GM21723 (cell line): ENCODE measurements around the gene BRAF.
"Not testable (repeated sequence)": the region's sequence is repeated elsewhere in the genome, so short reads cannot be mapped to it uniquely, and the experiment has no call there.

ENCODE experiments used
- ATAC-seq: cut with Tn5 transposase; IDR thresholded peaks from one replicate; pipeline ENCODE4 v1.9.1; 2021; ENCODE audit warnings: mild to moderate bottlenecking, moderate library complexity; ENCODE audit not compliant: unreplicated experiment

The BRAF gene

DNA sequence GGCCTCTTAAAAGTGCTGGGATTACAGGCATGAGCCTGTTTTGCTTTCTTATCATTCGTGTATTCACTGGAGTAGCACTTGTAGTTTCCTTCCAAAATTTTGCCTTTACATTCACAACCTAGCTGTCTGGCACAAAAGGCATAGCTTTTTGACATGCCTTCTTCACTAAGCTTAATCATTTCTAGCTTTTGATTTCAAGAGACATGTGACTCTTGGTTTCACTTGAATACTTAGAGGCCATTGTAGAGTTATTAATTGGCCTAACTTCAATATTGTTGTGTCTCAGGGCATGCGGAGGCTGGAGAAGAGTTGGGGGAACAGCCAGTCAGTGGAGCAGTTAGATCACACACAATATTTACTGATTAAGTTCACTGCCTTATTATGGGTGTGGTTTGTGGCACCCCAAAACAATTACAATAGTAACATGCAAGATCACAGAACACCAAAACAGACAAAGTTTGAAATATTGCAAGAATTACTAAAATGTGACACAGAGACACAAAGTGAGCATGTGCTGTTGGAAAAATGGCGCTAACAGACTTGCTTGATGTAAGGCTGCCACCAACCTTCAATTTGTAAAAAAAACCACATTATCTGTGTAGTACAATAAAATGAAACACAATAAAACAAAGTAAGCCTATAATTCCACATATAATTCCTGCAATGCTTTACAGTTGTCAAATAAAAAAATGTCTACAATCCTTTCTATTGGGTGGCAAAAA, 43.1 kb downstream of the BRAF start:
- ATAC-seq, result no peak

DNA sequence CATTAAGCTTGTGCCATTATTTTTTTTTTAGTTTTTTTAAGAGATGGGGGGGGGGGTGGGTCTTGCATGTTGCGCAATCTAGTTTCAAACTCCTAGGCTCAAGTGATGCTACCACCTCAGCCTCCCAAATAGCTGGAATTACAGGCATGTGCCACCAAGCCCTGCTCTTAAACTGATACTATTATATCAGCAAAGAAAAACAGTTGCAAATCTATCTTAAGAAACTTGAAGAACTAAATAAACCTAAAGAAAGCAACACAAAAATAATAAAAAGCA, 47.5 kb downstream of the BRAF start:
- ATAC-seq, result no peak

GRCh38 chr7:140876519-140877248, 48.0 kb downstream of the BRAF start:
- ATAC-seq, result peak; percentile 82

- ATAC-seq, result no peak
Observed at GRCh38 chr7:140873434-140873833, 51.3 kb downstream of the BRAF start.

DNA sequence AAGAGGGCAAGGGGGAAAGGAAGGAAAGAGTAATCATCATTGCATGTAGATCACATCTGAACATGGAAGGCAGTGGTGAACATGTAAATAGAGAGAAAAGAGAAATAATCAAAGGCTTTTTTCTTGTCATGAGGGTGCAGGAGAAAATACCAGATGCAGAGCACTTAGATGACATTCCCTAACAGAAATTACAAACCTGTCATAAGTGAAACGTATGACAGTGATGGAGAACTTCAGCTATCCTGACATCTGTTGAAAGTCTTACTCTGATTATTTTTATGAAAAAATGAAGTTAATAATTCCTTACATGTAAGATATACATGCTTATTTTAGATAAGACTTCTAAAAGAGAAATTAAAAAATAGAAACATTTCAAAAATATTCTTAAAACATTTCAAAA, 54.7 kb downstream of the BRAF start:
- no peak for ATAC-seq

GRCh38 chr7:140869430-140869829, 55.3 kb downstream of the BRAF start:
- ATAC-seq, result no peak

DNA sequence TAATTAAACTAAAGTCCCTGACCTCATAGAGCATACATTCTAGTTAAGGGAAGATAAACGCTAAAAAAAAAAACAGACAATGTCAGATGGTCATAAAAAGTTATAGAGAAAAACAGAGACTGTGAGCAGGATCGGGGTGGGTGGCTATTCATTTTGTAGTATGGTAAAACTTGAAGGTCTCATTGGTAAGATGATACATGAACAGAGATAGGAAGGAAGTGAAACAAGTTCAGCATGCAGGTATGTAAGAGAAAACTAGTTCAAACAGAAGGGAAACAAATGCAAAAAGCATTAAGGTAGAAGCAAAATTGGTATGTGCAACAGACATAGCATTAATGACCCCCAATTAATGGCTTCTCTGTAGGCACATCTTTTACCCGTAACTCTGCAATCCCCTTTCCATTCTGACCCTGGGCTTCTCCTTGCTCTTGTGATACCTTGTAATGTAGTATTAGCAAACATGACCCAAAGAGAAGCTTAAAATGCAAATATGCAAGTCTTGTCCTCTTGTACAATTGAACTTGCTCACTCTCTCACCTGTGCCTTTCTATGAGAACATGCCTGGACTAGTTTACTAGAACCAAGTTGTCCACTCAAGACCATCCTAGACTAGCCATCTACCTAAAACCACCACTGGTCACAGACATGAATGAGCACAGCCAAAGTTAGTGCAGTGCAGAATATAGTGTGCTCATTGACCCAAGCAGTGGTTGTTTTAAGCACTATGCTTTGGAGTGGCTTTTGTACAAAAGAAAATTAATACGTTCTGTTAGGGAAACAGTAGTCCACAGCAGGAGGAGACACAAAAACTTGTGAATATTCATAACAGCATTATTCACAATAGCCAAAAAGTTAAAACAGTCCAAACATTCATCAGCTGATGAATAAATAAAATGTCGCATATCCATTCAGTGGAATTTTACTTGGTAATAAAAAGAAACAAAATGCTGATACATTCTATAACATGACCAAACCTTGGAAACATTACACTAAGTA, 57.0 kb downstream of the BRAF start:
- ATAC-seq, result no peak

- no peak for ATAC-seq
Observed at GRCh38 chr7:140866926-140867325, 57.8 kb downstream of the BRAF start.

- ATAC-seq, result no peak
Observed at GRCh38 chr7:140864732-140865131, 60.0 kb downstream of the BRAF start.

GRCh38 chr7:140863867-140864266, 60.9 kb downstream of the BRAF start:
- ATAC-seq, result no peak

DNA sequence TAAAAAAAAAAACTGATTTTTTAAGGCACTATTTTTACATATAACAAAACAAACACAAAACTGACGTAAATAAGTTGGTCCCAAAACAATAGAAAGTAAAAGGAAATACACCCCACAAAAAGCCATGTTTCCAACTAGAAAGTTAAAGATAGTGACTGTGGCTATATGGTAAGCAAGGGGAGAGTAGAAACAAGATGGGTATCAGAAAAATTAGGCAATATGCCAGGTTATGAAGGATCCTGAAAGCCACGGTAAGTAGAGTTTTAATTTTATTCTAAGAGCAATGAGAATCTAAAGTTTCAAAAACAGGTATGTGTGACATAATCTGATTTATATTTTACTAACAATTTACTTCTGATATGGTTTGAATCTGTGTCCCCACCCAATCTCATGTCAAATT, 61.5 kb downstream of the BRAF start:
- no peak for ATAC-seq

DNA sequence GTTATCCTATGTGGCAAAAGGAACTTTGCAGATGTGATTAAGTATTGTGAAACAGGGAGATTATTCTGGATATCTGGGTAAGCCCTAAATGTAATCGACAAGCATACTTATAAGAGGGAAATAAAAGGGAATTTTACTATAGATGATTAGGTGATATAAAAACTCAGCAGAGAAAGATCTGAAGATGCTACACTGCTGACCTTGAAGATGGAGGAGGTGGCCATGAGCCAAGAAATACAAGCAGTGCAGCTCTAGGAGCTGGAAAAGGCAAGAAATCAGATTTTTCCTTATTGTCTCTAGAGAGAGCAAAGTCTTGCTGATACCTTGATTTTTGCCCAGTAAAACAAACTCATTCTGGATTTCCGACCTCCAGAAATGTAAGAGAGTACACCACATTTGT, 67.7 kb downstream of the BRAF start:
- ATAC-seq, result no peak

- no peak for ATAC-seq
Observed at GRCh38 chr7:140841166-140841715, 83.5 kb downstream of the BRAF start.

DNA sequence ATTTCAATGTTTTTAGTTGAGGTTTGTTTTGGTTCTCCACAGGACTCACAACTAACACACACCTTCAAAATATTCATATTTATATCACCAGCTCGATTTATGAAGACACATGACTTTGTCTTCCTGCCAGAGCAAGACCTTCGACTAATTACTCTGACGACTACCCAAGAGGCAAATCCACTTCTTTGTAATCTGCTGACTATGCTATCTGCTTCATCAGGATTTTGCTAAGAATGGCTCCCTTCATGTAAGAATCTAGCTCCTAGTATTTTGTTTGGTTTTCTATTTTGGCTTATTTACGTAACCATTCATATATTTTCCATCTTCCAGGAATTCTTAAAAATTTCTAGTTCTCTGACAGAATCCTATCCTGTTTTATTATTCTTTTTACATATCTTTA, 93.0 kb downstream of the BRAF start:
- ATAC-seq, result no peak

DNA sequence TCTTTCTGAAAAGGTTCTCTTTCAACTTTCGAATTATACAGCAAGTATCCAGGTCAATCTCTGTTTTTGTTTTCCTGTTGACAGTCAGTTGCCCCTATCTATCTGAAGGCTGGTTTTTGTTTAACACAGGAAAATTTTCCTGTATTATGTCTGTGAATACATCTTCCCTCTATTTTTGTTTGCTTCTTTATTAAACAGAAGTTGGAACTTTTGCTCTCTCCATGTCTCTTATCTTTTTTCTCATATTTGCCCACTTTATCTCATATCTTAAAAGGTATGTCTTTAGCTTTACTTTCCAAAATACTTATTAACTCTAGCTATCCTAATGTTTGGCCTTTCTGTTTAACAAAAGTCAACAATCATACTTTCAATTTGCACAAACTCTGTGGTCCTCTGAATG, 95.0 kb downstream of the BRAF start:
- ATAC-seq, result no peak

DNA sequence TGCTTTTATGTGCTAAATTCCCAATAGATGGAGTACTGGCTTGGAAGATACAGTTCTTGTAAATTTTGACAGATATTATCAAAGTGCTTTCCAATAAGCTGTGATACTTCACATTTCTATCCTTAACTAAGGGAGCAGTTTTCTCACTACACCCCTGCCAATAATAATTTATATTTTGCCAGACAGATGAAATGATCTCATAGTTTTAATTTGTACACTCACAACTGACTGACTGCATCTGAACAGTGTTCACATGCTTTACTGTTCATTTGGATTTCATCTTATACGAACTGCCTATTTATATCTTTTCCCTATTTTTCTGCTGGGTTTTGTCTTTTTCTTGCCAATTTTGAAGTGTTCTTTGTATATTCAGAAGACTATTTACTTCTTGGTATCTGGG, 96.0 kb downstream of the BRAF start:
- ATAC-seq, result no peak

GRCh38 chr7:140817383-140817782, 107.3 kb downstream of the BRAF start:
- not testable (repeated sequence) for ATAC-seq

GRCh38 chr7:140810830-140811556, 113.7 kb downstream of the BRAF start:
- peak; percentile 84 for ATAC-seq

DNA sequence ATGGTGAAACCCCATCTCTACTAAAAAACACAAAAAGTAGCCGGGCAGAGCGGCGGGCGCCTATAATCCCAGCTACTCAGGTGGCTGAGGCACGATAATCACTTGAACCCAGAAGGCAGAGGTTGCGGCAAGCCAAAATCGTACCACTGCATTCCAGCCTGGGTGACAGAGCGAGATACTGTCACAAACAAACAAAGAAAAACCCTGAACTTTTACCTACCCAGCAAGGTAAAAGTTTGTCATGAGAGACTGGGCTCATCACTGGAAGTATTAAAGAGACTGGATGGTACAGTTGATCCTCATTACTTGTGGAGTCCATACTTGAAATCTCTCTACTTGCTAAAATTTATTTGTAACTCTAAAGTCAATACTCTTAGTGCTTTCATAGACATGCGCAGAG, 114.3 kb downstream of the BRAF start:
- no peak for ATAC-seq

GRCh38 chr7:140778975-140779374, 145.8 kb downstream of the BRAF start:
- ATAC-seq, result no peak

DNA sequence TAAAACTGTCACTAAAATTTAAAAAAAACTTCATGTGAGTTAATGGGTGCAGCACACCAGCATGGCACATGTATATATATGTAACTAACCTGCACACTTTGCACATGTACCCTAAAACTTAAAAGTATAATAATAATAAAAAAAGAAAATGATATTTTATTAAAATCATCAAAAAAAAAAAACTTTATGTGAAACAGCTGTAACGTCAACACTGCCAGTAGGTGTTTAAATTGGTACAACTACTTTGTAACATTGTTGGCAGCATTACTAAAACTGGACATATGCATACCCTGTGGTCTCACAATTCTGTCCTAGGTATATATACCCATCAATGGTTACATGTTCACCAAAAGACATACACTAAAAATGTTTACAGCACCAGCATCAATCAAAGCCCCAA, 146.2 kb downstream of the BRAF start:
- no peak for ATAC-seq
